K562 (cell line): ENCODE results near the gene AGAP3. TPM values are rescaled to one million over a fixed set of nuclear protein-coding genes. Genes with fewer than 3 reads are reported as not detected.
A peak's percentile ranks its signal among the peaks of the same experiment; 100 is the strongest.

ENCODE experiments used
- ATAC-seq: fragments of 200-7000 bp; cut with Tn5 transposase; 3 replicates; pipeline ENCODE4 v1.9.1; 2020; ENCODE audit warnings: moderate library complexity
- BruUV-seq: library from RNA; stranded (reverse); fragments of 400-500 nt; replicated peaks from 2 replicates; lab custom pipeline; 2021; lab: Mats Ljungman, UMichigan
- CTCF ChIA-PET: fragments of 300-600 bp; formaldehyde crosslinking; extraction: SDS; loops from one replicate; lab custom pipeline; 2021; ENCODE audit warnings: low intra/inter-chr PET ratio; lab: Yijun Ruan, JAX
- POLR2A ChIA-PET: fragments of 300-600, 350-650 bp; sonication (Branson Sonifier 250); formaldehyde crosslinking; extraction: SDS; loops from one replicate; lab custom pipeline; 2021; ENCODE audit warnings: antibody characterized with exemption, inconsistent platforms; lab: Yijun Ruan, JAX
- DNase-seq, 4 experiments: peaks; one replicate each; pipeline versions ENCODE4 v3.0.0 to v3.0.0-alpha.2; 2011 to 2018; ENCODE audit warnings: low spot score in 3 of 4, mixed read lengths in 3 of 4; ENCODE audit errors: extremely low read depth in 1 of 4
- FAIRE-seq: peaks from 2 replicates; lab custom pipeline; 2011; peaks lifted over from hg19 to GRCh38; lab: Jason Lieb, UNC
- H2AFZ ChIP-seq: 2 replicates; pipeline ENCODE4 v1.6.0; 2011; ENCODE audit warnings: low read depth, low read length, control low read depth, inconsistent platforms
- H3K27ac ChIP-seq: fragments of 200-600 bp; 3 replicates; pipeline ENCODE4 v1.8.0; 2011; ENCODE audit warnings: low read depth, mild to moderate bottlenecking, control low read depth, inconsistent platforms, low read length, moderate library complexity, mixed read lengths; ENCODE audit errors: extremely low read depth
- H3K27me3 ChIP-seq, 2 experiments: fragments of 300-600 bp in 1 of 2; 2 replicates in 1 of 2; 3 replicates in 1 of 2; pipeline versions ENCODE4 v1.6.0 to v1.8.0; 2011; ENCODE audit warnings: inconsistent platforms in 2 of 2, low read length in 2 of 2, mild to moderate bottlenecking in 1 of 2, mixed read lengths in 1 of 2, moderate library complexity in 1 of 2; ENCODE audit not compliant: control insufficient read depth in 2 of 2, insufficient read depth in 2 of 2
- H3K36me3 ChIP-seq: fragments of 300-600 bp; 3 replicates; pipeline ENCODE4 v1.8.0; 2011; ENCODE audit warnings: mild to moderate bottlenecking, low read length, inconsistent platforms; ENCODE audit not compliant: control insufficient read depth, insufficient read depth
- H3K4me1 ChIP-seq, 2 experiments: fragments of 200-600 bp in 1 of 2; replicated peaks in 1 of 2; 2 replicates in 1 of 2; 3 replicates in 1 of 2; pipeline versions ENCODE4 v1.5.1 to v1.8.0; 2011; ENCODE audit warnings: inconsistent platforms in 2 of 2, low read length in 2 of 2, mild to moderate bottlenecking in 1 of 2, mixed read lengths in 1 of 2, moderate library complexity in 1 of 2; ENCODE audit not compliant: control insufficient read depth in 2 of 2, insufficient read depth in 2 of 2
- H3K4me2 ChIP-seq: 2 replicates; pipeline ENCODE4 v1.6.1; 2011; ENCODE audit warnings: low read length, control low read depth, inconsistent platforms, mixed read lengths; ENCODE audit not compliant: insufficient read depth
- H3K4me3 ChIP-seq: fragments of 200-600 bp; sonication (generic), shearing (Covaris generic); 2 replicates; pipeline ENCODE4 v1.5.1; 2016; ENCODE audit warnings: control low read depth, inconsistent platforms
- H3K79me2 ChIP-seq: fragments of 200-600 bp; 3 replicates; pipeline ENCODE4 v1.8.0; 2011; ENCODE audit warnings: low read length, inconsistent platforms; ENCODE audit not compliant: control insufficient read depth, insufficient read depth
- H3K9ac ChIP-seq, 2 experiments: 2 replicates each; pipeline versions ENCODE4 v1.6.0 to v1.6.1; 2011; ENCODE audit warnings: low read depth in 2 of 2, low read length in 2 of 2, control low read depth in 1 of 2, inconsistent platforms in 1 of 2, mild to moderate bottlenecking in 1 of 2, mixed read lengths in 1 of 2; ENCODE audit not compliant: insufficient read depth in 1 of 2
- H3K9me1 ChIP-seq: one replicate; pipeline ENCODE4 v1.6.0; 2011; ENCODE audit warnings: inconsistent platforms, mild to moderate bottlenecking, low read length, moderate library complexity; ENCODE audit not compliant: control insufficient read depth, insufficient read depth
- H3K9me3 ChIP-seq: replicated peaks from 2 replicates; pipeline ENCODE4 v1.5.1; 2011; ENCODE audit warnings: low read depth, low read length, inconsistent platforms; ENCODE audit not compliant: control insufficient read depth, insufficient read depth
- H4K20me1 ChIP-seq: replicated peaks from 2 replicates; pipeline ENCODE4 v1.6.1; 2011; ENCODE audit warnings: low read length, inconsistent platforms, mixed read lengths; ENCODE audit not compliant: control insufficient read depth, insufficient read depth
- DACH1 ChIP-seq: fragments of 450-650 bp; IDR thresholded peaks from 2 replicates; pipeline ENCODE4 v1.6.1; 2018; ENCODE audit not compliant: partially characterized antibody
- ESRRA ChIP-seq: fragments of 450-650 bp; IDR thresholded peaks from 2 replicates; pipeline ENCODE4 v1.6.1; 2014; ENCODE audit warnings: low read depth, mild to moderate bottlenecking, moderate library complexity, borderline replicate concordance
- FOXM1 ChIP-seq, 2 experiments: fragments of 450-650 bp in 1 of 2; sonication (generic) in 1 of 2; formaldehyde crosslinking in 1 of 2; IDR thresholded peaks; 2 replicates each; pipeline versions ENCODE4 v1.6.1 to v1.9.0; 2017 to 2022; ENCODE audit warnings: low read depth in 2 of 2, mild to moderate bottlenecking in 2 of 2, missing genetic modification reagents in 1 of 2, moderate library complexity in 1 of 2
- HDAC8 ChIP-seq: fragments of 450-650 bp; IDR thresholded peaks from 2 replicates; pipeline ENCODE4 v1.6.1; 2016; ENCODE audit warnings: mild to moderate bottlenecking, missing genetic modification characterization, moderate library complexity, missing compliant biosample characterization
- IFI16 ChIP-seq: fragments of 250-450 bp; sonication (Bioruptor Pico); IDR thresholded peaks from 2 replicates; pipeline ENCODE4 v2.1.2; 2022; ENCODE audit warnings: mild to moderate bottlenecking, inconsistent platforms
- LCOR ChIP-seq: sonication (generic); formaldehyde crosslinking; IDR thresholded peaks from 2 replicates; pipeline ENCODE4 v1.8.0; 2022; ENCODE audit warnings: mild to moderate bottlenecking, missing genetic modification reagents
- SAFB2 ChIP-seq: fragments of 200-400 bp; formaldehyde crosslinking; IDR thresholded peaks from 2 replicates; pipeline ENCODE4 v1.6.1; 2018; ENCODE audit warnings: borderline replicate concordance, low read length, low read depth, moderate library complexity; ENCODE audit not compliant: severe bottlenecking
- WGBS: fragments of 100-300 bp; shearing (Covaris generic); methylation state at CpG from one replicate; pipeline ENCODE4 v1.1.6; 2016; ENCODE audit warnings: low coverage, mixed read lengths; ENCODE audit not compliant: insufficient coverage; ENCODE audit errors: missing lambda C conversion rate; 5-methylcytosine and 5-hydroxymethylcytosine counted together
- in situ Hi-C: fragments of 300-500 bp; cut with MboI; formaldehyde crosslinking; loops from 4 replicates; pipeline ENCODE4 v1.15.0; 2018; ENCODE audit warnings: inconsistent platforms, mixed read lengths
- intact Hi-C: fragments of 100-400 bp; cut with micrococcal nuclease; formaldehyde crosslinking; loops from 2 replicates; pipeline ENCODE4 v1.14.2; 2022
- polyA plus RNA-seq, 8 experiments: library from polyadenylated mRNA; depleted of rRNA in 4 of 8; stranded (reverse) in 5 of 8; unstranded in 3 of 8; fragments of >200 nt; fragmentation: Nextera tagmentation in 2 of 8; fragmentation: Illumina TruSeq in 1 of 8; extraction: Ambion mirVana in 2 of 8; extraction: Trizol in 1 of 8; gene quantifications; 2 replicates each; pipeline versions ENCODE4 v1.2.1 to v1.2.3, GENCODE V29; 2011 to 2014; ENCODE audit warnings: inconsistent platforms in 1 of 8, missing spikeins in 1 of 8
- total RNA-seq, 7 experiments: library from RNA; depleted of rRNA in 6 of 7; stranded (reverse); fragments of >200 nt in 6 of 7; fragmentation: Illumina TruSeq in 2 of 7; extraction: Trizol in 2 of 7; gene quantifications; 2 replicates each; pipeline versions ENCODE4 v1.2.1 to v1.2.3, GENCODE V29; 2011 to 2021; ENCODE audit warnings: low replicate concordance in 1 of 7
- TF ChIP-seq, protein P1 (sequence below): sonication (generic); formaldehyde crosslinking; IDR thresholded peaks from 2 replicates; pipeline ENCODE4 v1.8.0; 2022; ENCODE audit warnings: mild to moderate bottlenecking, missing genetic modification reagents
- TF ChIP-seq, protein P2 (sequence below): fragments of 250-450 bp; sonication (Bioruptor Pico); IDR thresholded peaks from 2 replicates; pipeline ENCODE4 v1.8.0; 2021; ENCODE audit warnings: mild to moderate bottlenecking, moderate library complexity
- TF ChIP-seq, protein P3 (sequence below): sonication (generic); formaldehyde crosslinking; IDR thresholded peaks from 2 replicates; pipeline ENCODE4 v1.8.0; 2022; ENCODE audit warnings: missing genetic modification reagents, mild to moderate bottlenecking, borderline replicate concordance
- TF ChIP-seq, protein P4 (sequence below): fragments of 200-800 bp; sonication (Bioruptor generic); IDR thresholded peaks from 2 replicates; pipeline ENCODE4 v1.6.1; 2016; ENCODE audit warnings: missing genetic modification characterization, missing compliant biosample characterization

AGAP3 gene
- total and polyA plus RNA-seq, 9 of the 15 experiments (the other 6 are each of a cell fraction or from before 2014, with no cell fraction given): 3.4 to 208 (median 62.2) TPM

DNA sequence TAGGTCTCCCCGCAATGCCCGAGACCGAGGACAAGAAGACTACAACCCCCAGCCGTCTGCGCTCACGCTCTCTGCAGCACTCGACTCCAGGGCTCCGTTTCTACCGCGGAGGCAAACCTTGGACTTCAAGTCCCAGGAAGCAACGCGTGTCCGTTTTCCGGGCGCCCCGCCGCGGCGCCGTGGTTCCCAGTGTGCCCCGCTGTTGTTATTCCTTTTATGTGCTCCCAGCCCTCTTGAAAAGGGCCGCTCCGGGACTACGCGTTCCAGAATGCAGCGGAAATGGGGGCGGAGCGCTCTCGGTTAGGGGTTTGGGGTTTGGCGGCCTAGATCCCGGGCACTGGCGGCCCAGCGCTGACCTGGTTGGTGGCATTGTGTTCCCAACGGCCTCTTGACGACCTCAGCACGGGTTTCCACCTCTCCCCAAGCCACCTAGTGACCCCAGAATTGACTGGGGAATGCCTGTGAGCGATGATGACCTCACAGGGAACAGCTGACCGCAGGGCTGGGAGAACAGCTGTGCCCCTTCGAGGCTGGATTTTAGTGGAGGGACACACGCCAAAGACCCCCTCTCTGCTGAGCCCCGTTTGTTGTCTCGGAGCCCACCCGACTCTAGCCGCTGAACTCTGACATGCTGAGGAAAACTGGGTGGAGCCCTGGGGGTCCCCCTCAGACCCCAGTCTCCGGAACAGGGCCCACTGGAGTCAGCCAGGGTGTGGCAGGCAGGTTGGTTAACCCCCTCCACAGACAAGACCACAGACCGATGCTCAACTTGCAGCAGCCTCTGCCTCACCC is 28.1 kb upstream of the AGAP3 start:
- no TSS peak for BruUV-seq
- peak; percentile 96 to 100 (median 98) for DNase-seq
- Histone ChIP-seq H3K4me3 (peak overlapping the region; percentile 84), H3K4me2 (peak overlapping the region; percentile 94), H3K79me2 (peaks cover 44% of the 10 kb centered on the region), H2AFZ (peak overlapping the region; percentile 91), H3K9ac (peak overlapping the region; percentile 85 to 91), H3K4me1 (peaks cover 59 to 75% of the 10 kb centered on the region in 2 experiments), H4K20me1 (peaks cover 10% of the 10 kb centered on the region), H3K9me1 (no peaks in the 10 kb centered on the region), H3K36me3 (peaks cover 9% of the 10 kb centered on the region; the same call in 2 of the 3 replicates), H3K27ac (peak overlapping the region; percentile 90), H3K9me3 (no peaks in the 10 kb centered on the region), H3K27me3 (no peaks in the 10 kb centered on the region)
- ChIA-PET CTCF (interaction anchor here (0.6 to 2.9 kb wide), 2 partner anchors 29 to 186 kb away, joined by 3 to 14 read pairs; partner anchors contain the start of gene ABCB8), POLR2A (interaction anchor here (0.6 to 1.7 kb wide), 6 partner anchors 10 to 158 kb away, joined by 3 to 9 read pairs (median 5); partner anchors contain the start of genes ABCB8 and FASTK)
- FAIRE-seq: peak; percentile 99
- in situ Hi-C loops: no loop called here
- peak; percentile 86 for ATAC-seq
- under 1% methylated on average over 46 of the region's 46 CpGs for WGBS
- intact Hi-C loops: loop anchor here (1.0 kb wide), 2 partner anchors 19 to 30 kb away; partner anchors contain the start of gene ABCB8
- TF ChIP-seq, protein P1, sequence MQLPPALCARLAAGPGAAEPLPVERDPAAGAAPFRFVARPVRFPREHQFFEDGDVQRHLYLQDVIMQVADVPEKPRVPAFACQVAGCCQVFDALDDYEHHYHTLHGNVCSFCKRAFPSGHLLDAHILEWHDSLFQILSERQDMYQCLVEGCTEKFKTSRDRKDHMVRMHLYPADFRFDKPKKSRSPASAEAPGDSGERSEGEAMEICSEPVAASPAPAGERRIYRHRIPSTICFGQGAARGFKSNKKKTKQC (CRISPR knock-in tag): peak; percentile 47; the same call in 1 of the 2 replicates
- TF ChIP-seq SAFB2 (no peak), LCOR (CRISPR knock-in tag) (peak; percentile 27; the same call in 1 of the 2 replicates), DACH1 (peak; percentile 100), ESRRA (peak; percentile 71), HDAC8 (tag) (0 out of 2 replicates have a peak, but pooled peaks have one; percentile 14), FOXM1 (IDR thresholded peaks at IDR 0.05; ENCODE audit: low read depth) (no peak), FOXM1 (CRISPR knock-in tag; IDR thresholded peaks at IDR 0.05; ENCODE audit: low read depth) (0 out of 2 replicates have a peak, but pooled peaks have one; percentile 70), IFI16 (CRISPR knock-in tag) (no peak)
- TF ChIP-seq, protein P2, sequence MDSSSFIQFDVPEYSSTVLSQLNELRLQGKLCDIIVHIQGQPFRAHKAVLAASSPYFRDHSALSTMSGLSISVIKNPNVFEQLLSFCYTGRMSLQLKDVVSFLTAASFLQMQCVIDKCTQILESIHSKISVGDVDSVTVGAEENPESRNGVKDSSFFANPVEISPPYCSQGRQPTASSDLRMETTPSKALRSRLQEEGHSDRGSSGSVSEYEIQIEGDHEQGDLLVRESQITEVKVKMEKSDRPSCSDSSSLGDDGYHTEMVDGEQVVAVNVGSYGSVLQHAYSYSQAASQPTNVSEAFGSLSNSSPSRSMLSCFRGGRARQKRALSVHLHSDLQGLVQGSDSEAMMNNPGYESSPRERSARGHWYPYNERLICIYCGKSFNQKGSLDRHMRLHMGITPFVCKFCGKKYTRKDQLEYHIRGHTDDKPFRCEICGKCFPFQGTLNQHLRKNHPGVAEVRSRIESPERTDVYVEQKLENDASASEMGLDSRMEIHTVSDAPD (CRISPR knock-in tag): no peak
- TF ChIP-seq, protein P3, sequence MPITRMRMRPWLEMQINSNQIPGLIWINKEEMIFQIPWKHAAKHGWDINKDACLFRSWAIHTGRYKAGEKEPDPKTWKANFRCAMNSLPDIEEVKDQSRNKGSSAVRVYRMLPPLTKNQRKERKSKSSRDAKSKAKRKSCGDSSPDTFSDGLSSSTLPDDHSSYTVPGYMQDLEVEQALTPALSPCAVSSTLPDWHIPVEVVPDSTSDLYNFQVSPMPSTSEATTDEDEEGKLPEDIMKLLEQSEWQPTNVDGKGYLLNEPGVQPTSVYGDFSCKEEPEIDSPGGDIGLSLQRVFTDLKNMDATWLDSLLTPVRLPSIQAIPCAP (CRISPR knock-in tag): no peak
- TF ChIP-seq, protein P4, sequence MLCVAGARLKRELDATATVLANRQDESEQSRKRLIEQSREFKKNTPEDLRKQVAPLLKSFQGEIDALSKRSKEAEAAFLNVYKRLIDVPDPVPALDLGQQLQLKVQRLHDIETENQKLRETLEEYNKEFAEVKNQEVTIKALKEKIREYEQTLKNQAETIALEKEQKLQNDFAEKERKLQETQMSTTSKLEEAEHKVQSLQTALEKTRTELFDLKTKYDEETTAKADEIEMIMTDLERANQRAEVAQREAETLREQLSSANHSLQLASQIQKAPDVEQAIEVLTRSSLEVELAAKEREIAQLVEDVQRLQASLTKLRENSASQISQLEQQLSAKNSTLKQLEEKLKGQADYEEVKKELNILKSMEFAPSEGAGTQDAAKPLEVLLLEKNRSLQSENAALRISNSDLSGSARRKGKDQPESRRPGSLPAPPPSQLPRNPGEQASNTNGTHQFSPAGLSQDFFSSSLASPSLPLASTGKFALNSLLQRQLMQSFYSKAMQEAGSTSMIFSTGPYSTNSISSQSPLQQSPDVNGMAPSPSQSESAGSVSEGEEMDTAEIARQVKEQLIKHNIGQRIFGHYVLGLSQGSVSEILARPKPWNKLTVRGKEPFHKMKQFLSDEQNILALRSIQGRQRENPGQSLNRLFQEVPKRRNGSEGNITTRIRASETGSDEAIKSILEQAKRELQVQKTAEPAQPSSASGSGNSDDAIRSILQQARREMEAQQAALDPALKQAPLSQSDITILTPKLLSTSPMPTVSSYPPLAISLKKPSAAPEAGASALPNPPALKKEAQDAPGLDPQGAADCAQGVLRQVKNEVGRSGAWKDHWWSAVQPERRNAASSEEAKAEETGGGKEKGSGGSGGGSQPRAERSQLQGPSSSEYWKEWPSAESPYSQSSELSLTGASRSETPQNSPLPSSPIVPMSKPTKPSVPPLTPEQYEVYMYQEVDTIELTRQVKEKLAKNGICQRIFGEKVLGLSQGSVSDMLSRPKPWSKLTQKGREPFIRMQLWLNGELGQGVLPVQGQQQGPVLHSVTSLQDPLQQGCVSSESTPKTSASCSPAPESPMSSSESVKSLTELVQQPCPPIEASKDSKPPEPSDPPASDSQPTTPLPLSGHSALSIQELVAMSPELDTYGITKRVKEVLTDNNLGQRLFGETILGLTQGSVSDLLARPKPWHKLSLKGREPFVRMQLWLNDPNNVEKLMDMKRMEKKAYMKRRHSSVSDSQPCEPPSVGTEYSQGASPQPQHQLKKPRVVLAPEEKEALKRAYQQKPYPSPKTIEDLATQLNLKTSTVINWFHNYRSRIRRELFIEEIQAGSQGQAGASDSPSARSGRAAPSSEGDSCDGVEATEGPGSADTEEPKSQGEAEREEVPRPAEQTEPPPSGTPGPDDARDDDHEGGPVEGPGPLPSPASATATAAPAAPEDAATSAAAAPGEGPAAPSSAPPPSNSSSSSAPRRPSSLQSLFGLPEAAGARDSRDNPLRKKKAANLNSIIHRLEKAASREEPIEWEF (CRISPR knock-in tag): no peak
